HG02973 (cell line): Measurements from ENCODE around the gene OPRM1.

Experiments used
- ATAC-seq: cut with Tn5 transposase; IDR thresholded peaks from one replicate; pipeline ENCODE4 v1.9.1; 2021; ENCODE audit warnings: moderate library complexity; ENCODE audit not compliant: unreplicated experiment

Gene OPRM1

GRCh38 chr6:154202958-154203357 lies 163.9 kb downstream of the OPRM1 start:
- ATAC-seq = no peak

- ATAC-seq = no peak
These were observed 167.1 kb downstream of the OPRM1 start for GRCh38 chr6:154206141-154206540.

GRCh38 chr6:154206996-154207395 lies 168.0 kb downstream of the OPRM1 start:
- ATAC-seq = no peak

GRCh38 chr6:154209555-154209954 lies 170.5 kb downstream of the OPRM1 start:
- ATAC-seq = no peak

GRCh38 chr6:154210678-154211077 lies 171.6 kb downstream of the OPRM1 start:
- no peak for ATAC-seq

- no peak for ATAC-seq
These were observed 174.7 kb downstream of the OPRM1 start for GRCh38 chr6:154213782-154214181.

- ATAC-seq = no peak
These were observed 179.3 kb downstream of the OPRM1 start for GRCh38 chr6:154218301-154218700.

- no peak for ATAC-seq
These were observed 179.7 kb downstream of the OPRM1 start for GRCh38 chr6:154218787-154219186.

GRCh38 chr6:154219250-154219649 lies 180.2 kb downstream of the OPRM1 start:
- no peak for ATAC-seq

GRCh38 chr6:154222716-154223115 lies 183.7 kb downstream of the OPRM1 start:
- no peak for ATAC-seq

- no peak for ATAC-seq
These were observed 184.3 kb downstream of the OPRM1 start for GRCh38 chr6:154223296-154223695.

- ATAC-seq = no peak
These were observed 187.4 kb downstream of the OPRM1 start for GRCh38 chr6:154226461-154226860.

- no peak for ATAC-seq
These were observed 189.0 kb downstream of the OPRM1 start for GRCh38 chr6:154227862-154228520.

- no peak for ATAC-seq
These were observed 189.5 kb downstream of the OPRM1 start for GRCh38 chr6:154228521-154228905.

GRCh38 chr6:154229786-154230185 lies 190.7 kb downstream of the OPRM1 start:
- ATAC-seq = peak; percentile 81

- no peak for ATAC-seq
These were observed 191.4 kb downstream of the OPRM1 start for GRCh38 chr6:154230393-154230792.

GRCh38 chr6:154230910-154231595 lies 192.0 kb downstream of the OPRM1 start:
- ATAC-seq = no peak

GRCh38 chr6:154232013-154232910 lies 193.2 kb downstream of the OPRM1 start:
- ATAC-seq = no peak

- ATAC-seq = no peak
These were observed 194.3 kb downstream of the OPRM1 start for GRCh38 chr6:154233383-154233782.

GRCh38 chr6:154234019-154234772 lies 195.2 kb downstream of the OPRM1 start:
- ATAC-seq = peak; percentile 45
